Stimulated activated CD4-positive, alpha-beta T cell treated with anti-CD3 and anti-CD28 coated beads, Interleukin-1b, Interleukin-23, amount 100 ng/mL, for 24 hours (primary cell): ENCODE results near the gene REX1BD.
"Not testable (repeated sequence)": the region's sequence is repeated elsewhere in the genome, so short reads cannot be mapped to it uniquely, and the experiment has no call there.

Experiments used
- DNase-seq, 4 experiments: peaks; one replicate each; pipeline ENCODE4 v3.0.0-alpha.2; 2020; ENCODE audit warnings: low read depth in 4 of 4, low spot score in 1 of 4

Gene REX1BD

DNA sequence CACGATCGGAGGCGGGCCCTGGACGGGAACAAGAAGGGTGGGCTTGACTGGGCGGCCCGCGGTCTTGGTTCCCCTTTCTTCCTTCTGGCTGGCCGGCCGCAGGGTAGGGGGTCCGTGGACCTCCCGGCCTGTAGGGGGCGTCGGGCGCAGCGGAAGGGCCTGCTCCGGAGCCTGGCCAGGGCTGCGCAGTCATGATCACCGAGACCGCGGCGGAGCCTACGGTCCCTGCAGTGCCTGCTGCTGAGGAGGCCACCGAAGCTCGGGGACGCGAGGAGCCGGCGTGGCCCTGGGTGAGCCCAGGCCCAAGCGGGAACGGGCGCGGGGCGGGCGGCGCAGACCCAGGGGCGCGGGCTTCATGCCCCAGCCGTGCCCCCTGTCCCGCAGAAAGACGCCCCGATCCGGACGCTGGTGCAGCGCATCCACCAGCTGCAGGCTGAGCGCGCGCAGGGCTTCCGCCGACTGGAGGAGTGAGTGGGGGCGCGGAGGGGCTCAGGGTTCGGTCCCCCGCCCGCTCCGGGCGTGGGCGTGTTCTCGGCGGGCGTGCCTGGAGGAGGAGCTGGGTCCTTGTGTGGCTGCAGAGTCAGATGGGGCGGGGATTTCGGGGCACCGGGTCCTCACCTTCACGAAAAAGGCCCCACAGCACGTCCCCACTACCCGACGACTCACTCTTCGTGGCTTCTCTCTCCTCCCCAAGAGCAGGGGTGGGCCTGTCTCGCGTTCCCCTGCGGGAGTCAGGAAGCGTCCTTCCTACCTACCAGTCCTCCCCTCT, at the start of gene REX1BD:
Gene REX1BD, plus strand, starts transcription at position 188 of the 769 bp plus-strand sequence. Its CDS starts 4 bp downstream, at position 192.
- peak; percentile 66 to 90 (median 84) for DNase-seq

DNA sequence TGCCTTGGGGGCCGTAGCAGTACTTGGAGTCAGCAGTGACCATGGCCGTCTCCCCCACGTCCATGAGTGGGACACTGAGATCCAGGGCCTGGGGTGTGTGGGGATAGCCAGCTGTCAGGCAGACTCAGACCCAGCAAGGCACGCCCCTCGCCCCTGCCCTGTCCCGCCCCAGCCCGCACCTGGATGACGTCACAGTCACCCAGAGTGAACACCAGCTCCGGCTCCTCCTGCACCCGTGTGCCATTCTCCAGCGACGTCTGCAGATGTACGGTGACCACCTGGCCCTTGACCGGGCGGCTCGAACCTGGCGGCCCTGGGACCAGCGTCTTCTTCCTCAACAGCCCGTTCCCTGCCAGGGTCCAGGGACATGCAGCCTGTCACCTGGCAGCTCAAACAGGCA, 49.2 kb upstream of the REX1BD start:
- DNase-seq: no peak

DNA sequence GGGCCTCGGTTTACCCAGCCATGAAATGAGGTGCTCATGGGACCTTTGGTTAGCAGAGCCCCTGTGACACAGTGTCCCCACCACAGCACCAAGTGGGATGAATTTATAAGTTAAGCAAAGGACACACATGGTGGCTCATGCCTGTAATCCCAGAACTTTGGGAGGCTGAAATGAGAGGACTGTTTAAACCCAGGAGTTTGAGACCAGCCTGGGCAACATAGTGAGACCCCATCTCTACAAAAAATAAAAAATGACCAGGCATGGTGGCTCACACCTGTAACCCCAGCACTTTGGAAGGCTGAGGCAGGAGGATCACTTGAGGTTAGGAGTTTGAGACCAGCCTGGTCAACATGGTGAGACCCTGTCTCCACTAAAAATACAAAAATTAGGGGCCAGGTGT, 48.4 kb upstream of the REX1BD start:
- DNase-seq: not testable (repeated sequence)

DNA sequence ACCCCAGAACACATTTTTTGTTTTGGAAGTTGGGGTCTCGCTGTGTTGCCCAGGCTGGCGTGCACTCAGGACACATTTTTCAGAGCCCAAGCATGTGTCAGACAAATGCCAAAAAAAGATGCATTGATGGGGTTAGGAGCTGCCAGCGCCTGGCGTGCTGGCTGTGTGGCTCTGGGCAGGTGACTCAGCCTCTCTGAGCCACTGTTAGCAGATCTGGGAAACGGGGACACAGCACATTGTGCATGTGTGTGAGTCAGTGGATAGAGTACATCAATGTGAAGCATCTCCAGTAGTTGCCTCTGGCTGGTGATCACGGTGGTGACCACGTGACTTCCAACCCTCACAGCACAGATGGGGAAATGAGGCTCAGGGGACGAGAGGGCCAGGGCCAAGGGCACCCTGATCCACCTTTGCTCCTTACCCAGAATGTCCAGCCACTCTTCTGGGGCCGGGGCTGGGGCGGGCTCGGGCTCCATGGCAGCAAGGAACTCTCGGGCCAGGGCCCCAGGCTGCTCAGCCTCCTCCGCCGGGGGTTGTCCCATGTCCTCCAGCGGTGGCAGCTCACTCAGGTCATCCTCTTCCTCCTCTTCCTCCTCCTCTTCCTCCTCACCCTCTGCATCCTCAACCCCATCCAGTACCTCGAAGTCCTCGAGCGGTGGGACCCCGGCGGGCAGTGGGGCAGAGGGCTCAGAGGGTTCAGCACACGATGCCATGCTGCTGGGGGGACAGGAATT, 47.2 kb upstream of the REX1BD start:
- DNase-seq: no peak

DNA sequence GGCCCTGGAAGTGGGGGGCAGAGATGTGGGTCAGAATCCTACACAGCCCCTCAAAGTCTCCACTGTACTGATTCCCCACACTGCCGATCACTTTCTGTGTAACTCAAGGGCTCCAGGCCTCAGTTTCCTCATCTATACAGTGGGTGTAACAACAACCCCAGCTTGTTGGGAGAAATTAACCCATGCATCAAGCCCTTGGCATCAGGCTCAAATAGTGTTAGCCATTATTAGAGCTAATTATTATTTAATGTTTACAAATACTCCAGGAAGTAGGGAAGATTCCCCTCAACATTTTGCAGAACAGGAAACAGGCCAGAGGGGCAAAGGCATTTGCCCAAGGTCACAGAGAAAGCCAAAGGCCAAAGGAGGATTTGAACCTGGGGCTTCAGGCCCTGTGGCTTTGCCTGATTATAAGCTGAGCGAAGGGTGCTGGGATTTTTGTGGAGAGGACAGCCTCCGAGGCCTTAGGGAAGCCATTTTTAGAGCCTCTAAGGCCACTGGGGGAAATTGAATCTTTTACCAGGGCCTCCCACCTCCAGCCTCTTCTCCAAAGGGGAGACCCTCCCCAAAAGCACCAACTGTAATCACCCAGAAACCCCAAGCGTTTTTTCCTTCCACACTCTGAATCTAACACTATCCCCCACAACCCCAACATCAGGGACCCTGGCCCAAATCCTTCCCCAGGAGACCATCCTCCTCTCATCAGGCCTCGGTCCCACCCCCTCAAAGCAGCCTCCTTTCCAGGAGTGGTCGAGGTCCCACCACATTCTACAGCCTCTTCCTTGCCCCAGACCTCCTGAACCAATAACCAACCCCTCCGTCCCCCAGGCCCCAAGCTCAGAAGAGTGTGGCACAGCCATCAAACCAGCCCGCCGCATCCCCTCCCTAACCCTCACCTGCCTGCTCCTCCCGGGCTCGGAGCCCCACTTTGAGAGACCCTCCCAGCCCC, 46.3 kb upstream of the REX1BD start:
- no peak for DNase-seq

DNA sequence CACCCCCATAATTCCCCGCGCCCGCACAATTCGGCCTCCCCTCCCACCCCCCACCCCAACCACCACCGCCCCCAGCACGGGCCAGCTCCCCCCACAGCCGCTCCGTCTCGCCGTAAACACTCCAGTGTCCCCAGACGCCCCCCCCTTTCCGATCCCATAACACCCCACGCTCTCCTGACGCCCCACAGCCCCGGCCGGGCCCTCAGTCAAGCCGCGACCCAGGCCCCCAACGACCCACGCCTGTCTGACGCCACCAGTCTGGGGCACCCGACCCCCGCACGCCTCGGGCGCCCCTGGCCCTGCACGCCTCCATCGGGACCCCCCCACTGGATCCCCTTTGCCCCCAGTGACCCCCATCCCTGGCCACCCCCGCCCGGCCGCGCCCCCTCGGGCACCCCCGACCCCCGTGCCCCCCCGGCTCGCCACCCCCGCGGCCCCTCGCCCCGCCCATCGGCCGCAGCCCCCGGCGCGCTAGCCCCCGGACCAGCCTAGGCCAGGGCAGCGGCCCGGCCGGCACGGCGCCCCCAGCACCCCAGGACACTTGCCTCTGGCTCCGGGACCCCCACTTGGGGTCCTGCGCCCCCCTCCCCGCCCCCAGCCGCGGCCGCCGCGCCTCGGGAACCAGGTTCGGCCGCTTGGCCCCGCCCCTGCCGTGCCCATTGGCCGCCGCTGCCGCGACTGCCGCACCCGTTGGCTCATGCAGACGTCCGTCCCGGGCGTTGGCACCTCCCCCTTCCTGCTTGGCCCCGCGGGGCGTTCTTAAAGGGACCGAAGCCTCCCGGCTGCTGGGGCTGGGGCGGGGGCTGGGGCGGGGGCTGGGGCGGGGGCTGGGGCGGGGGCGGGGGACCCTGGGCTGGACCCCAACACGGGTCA, 45.4 kb upstream of the REX1BD start, which contains the start of gene FKBP8:
Gene FKBP8, minus strand, starts transcription at position 633 of the 873 bp plus-strand sequence. CDS start 1,603 bp downstream, outside the sequence.
- peak; percentile 85 to 95 (median 92) for DNase-seq

DNA sequence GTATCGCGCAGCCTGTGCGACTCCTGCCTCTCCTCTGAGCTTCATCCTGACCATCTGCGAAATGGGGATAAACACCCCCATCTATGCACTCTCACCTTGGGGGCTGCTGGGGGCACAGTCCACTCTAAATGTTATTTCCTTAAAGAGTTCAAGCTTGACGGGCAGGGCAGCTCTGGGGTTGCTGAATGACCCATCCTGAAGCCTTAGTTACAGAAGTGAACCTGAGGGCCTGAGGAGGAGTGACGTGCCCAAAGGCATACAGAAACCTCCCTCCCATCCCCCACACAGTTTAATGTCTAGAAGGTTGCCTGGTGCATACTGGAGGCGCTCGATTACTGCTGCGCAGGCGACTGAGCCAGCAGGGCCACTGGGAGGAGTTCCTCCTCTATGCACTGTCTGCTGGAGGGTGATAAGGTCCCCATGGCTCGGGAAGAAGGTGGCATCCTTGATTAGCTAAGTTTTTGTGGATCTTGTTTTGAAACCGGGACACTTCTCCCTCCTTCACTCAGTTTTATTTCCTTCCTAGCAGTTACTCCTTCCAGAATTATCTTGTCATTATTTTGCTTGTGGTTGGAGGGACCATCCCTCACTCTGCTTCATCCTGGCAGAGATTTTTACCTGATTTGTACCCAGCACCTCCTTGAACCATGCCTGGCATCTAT, 44.7 kb upstream of the REX1BD start:
- peak; percentile 55 to 75 (median 58) for DNase-seq

DNA sequence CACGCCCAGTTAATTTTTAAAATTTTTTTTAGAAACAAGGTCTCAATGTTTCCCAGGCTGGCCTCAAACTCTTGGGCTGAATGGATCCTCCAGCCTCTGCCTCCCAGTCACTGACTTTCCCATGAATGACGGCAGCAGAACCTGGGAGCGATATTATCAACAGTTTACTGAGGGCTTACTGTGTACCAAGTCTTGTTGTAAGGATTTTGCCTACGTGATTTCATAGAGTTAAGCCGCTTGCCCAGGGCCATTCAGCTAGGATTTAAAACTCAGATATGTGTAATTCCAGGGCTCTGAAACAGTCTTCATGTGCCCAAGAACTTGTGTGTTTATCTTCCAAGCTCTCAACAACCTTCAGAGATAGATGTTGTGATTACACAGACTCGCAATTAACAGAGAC, 37.0 kb upstream of the REX1BD start:
- DNase-seq: no peak

DNA sequence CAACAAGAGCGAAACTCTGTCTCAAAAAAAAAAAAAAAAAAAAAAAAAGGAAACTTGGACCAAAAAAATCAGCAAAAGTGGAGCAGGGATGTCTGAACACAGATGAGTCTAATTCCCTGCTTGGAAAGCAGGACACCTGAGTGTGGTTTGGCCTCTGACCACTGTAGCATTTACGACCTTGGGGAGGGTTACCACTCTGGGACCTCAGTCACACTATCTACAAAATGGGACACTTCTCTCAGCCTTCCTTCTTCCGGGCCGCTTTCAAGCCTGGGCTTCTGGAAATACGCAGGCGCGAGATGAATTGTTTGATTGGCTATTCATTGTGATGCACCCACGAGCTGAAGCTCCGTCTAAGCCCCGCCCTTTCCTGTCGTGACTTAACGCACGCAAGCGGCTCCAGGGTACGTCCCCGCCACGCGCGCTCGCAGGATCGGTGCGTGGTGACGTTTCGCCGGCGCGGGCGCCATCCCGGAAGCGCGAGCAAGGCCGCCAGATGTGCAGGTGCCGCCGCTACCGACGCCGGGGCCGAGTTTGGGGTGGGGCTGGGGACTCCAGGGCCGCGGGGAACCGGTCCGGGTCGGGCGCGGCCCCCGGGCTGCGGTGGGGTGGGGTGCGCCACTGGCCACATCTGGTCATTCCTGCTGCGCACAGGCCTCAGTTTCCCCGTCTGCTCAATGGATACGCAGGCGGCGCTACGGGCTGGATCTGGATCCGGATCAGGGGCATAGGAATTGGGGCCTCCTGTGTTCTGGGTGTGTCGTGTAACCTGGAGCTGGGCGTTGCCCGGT, 31.0 kb upstream of the REX1BD start, which contains the start of gene KXD1:
Gene KXD1, plus strand, starts transcription at position 460 of the 791 bp plus-strand sequence. CDS start 4,187 bp downstream, outside the sequence.
- DNase-seq: peak; percentile 91 to 98 (median 96)

DNA sequence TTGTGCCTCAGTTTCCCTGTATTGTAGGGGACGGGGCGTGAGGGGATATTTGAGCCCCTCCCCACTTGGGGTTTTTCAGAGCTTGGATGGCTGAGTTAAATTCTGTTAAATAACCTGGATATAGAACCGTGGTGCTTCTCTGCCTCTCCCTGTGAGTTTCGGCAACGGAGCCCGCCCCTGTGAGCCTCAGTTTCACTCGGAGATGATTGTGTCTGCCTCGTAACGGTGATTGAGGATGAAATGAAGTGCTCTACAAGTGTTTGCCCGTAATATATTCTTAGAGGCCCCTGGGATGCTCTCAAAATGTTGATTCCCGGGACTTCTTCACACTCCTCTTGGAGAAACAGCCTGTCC, 30.4 kb upstream of the REX1BD start:
- DNase-seq: no peak

DNA sequence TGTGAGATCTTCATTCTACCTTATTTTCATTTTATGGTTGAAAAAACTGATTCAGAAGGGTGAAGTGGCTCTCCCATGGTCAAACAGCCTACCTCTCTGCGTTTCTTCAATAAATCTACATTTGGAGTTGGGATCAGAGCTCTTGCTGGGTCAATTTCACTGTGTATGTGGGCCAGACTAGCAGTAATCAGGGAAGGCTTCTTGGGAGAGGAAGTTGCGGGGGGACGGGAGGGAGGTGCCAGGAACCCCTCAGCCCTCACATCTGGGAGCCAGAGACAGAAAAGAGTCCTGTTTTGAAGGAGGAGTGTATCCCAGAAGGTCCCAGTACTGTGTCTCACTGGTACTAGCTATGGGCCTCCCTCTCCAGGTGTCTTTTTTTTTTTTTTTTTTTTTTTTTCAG, 30.0 kb upstream of the REX1BD start:
- no peak for DNase-seq

DNA sequence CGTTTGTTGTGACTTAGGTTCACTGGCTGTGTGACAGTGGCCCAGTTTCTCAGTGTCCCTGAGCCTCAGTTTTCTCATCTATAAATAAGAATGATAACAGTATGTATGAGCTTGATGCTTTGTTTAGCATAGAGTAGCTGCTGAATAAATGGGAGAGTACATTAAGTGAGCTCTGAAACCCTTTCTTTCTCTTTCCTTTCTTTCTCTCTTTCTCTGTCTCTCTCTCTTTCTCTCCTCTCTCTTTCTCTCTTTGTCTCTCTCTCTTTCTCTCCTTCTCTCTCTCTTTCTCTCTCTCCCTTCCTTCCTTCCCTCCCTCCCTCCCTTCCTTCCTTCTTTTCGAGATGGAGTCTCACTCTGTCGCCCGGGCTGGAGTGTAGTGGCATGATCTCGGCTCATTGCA, 28.9 kb upstream of the REX1BD start:
- no peak for DNase-seq

DNA sequence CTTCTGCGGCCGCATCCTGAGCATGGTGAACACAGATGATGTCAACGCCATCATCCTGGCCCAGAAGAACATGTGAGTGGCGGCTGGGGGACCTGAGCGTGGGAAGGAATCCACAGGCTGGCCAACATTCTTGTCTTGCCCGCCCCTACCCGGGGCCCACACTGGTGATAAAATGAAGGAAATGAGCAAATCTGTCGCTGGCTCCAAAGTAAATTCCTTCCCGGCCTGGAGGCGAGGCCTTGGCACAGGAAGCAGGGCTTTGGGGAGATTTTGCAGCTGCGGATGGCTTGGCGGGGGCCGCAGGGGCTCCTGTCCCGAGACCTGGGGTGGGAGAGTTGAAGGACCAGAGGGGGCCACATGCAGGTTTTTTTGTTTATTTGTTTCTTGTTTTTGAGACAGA, 26.5 kb upstream of the REX1BD start:
- DNase-seq: no peak

DNA sequence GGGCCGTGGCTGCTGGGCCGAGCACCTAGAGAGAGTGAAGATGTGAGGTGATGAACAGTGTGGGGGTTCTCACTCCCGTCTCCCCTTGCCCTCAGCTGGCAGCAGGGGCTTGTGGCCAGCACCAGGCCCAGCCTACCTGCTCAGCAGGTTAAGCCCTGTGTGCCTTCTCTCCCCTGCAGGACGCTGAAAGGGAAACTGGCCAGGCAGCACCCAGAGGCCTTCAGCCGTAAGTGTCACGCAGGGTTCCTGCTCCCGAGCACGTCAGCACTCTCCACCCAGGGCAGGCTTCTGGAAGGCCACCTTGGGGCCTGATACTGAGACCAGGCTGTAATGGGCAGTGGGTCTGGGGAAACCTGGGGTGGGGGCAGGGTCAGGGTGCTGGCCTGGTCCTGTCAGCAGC, 21.6 kb upstream of the REX1BD start:
- DNase-seq: no peak

DNA sequence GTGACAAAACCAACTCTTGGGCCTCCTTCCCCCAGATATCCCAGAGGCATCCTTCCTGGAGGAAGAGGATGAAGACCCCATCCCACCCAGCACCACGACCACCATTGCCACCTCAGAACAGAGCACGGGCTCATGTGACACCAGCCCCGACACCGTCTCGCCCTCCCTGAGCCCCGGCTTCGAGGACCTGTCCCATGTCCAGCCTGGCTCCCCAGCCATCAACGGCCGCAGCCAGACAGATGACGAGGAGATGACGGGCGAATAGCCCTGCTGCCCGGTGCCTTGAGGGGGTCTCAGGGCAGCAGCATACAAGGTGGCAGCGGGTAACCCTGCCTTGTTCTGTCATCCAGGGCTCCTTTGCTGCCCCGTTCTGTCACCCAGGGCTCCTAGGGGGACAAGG, 20.2 kb upstream of the REX1BD start:
- DNase-seq: no peak

DNA sequence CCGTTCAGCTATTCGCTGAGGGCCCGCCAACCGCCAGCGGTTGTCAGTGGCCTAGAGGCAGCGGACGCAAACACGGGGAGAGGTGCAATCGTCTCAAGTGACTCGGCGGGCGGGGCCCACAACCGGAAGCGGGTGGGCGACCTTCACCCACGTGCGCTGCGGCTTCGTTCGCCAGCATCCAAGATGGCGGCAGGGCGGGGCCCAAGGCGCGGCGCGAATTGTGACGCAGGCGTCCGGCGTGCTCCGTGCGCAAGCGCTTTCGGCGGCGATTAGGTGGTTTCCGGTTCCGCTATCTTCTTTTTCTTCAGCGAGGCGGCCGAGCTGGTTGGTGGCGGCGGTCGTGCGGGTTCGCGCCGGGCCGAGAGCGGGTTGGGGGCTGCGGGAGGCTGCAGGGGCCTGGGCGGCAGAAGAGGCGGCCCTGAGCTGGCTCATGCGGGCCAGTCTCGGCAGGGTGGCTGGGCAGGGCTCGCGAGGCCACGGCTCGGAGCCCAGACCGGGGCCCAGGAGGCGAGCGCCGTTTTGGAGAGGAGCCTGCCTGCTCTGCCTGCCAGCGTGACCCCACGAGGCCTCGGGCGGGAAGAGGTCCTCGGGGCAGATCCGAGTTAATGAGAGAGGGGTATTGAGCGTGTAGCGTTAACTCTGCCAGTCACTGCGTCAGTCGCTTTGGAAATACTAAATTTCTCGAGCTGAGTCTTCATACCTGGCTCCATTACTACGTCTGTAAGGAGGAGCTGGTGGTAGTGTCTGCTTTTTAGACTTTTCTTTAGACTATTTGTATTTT, 16.8 kb upstream of the REX1BD start, which contains the start of gene UBA52:
Gene UBA52, plus strand, starts transcription at position 294 of the 781 bp plus-strand sequence. CDS start 1,444 bp downstream, outside the sequence.
- peak; percentile 95 to 99 (median 98) for DNase-seq

DNA sequence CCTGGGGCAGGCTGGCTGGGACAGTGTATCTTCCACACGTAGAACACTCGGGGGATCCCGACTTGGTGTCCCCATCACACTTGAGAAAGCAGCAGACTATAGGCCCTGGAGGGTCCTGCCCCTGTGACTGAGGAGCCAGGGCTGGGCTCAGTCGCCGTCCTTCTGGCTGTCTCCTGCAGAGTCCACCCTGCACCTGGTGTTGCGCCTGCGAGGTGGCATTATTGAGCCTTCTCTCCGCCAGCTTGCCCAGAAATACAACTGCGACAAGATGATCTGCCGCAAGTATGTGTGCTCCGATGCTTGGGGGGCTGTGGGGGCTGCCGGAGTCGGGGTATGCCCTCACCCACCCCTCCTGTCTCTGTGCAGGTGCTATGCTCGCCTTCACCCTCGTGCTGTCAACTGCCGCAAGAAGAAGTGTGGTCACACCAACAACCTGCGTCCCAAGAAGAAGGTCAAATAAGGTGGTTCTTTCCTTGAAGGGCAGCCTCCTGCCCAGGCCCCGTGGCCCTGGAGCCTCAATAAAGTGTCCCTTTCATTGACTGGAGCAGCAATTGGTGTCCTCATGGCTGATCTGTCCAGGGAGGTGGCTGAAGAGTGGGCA, 13.8 kb upstream of the REX1BD start:
- no peak for DNase-seq

DNA sequence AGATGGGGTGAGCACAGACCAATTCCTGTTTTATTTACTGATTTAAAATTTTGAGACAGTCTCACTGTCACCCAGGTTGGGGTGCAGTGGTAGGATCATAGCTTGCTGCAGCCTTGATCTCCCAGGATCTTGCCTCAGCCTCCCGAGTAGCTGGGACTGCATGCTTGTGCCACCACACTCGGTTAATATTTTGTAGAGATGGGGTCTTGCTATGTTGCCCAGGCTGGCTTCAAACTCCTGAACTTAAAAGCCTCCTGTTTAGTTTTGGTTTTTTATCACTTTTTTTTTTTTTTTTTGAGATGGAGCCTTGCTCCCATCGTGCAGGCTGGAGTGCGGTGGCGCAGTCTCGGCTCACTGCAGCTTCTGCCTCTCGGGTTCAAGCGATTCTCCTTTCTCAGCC, 12.2 kb upstream of the REX1BD start:
- no peak for DNase-seq
